GM12878 (cell line): ENCODE data around the gene CUL1. TPM values are rescaled to one million over a fixed set of nuclear protein-coding genes. Genes with fewer than 3 reads are reported as not detected.

Experiments used
- ATF7 ChIP-seq: fragments of 450-650 bp; IDR thresholded peaks from 2 replicates; pipeline ENCODE4 v1.6.1; 2016; ENCODE audit warnings: low read depth, mild to moderate bottlenecking
- BCL11A ChIP-seq: IDR thresholded peaks from 2 replicates; pipeline ENCODE4 v1.6.1; 2011; ENCODE audit warnings: low read depth, low read length
- CBFB ChIP-seq: IDR thresholded peaks from 2 replicates; pipeline ENCODE4 v1.6.1; 2016; ENCODE audit warnings: antibody characterized with exemption, low read depth
- CBX3 ChIP-seq: fragments of 200-600 bp; sonication (generic); IDR thresholded peaks from 2 replicates; pipeline ENCODE4 v1.6.1; 2016; ENCODE audit warnings: low read depth, borderline replicate concordance
- CUX1 ChIP-seq: IDR thresholded peaks from 2 replicates; pipeline ENCODE4 v1.6.1; 2012; ENCODE audit warnings: improper control_type of control experiment, low read depth, low read length; ENCODE audit not compliant: insufficient replicate concordance
- E2F8 ChIP-seq: fragments of 450-650 bp; IDR thresholded peaks from 2 replicates; pipeline ENCODE4 v1.6.1; 2018; ENCODE audit warnings: mild to moderate bottlenecking, low read depth, moderate library complexity; ENCODE audit not compliant: partially characterized antibody
- NFYA ChIP-seq: IDR thresholded peaks from 2 replicates; pipeline ENCODE4 v1.6.1; 2011; ENCODE audit warnings: low read depth, mild to moderate bottlenecking, low read length, improper control_type of control experiment, borderline replicate concordance
- NFYB ChIP-seq: IDR thresholded peaks from 2 replicates; pipeline ENCODE4 v1.6.1; 2011; ENCODE audit warnings: low read depth, mild to moderate bottlenecking, low read length, improper control_type of control experiment, moderate library complexity; ENCODE audit not compliant: insufficient read depth
- RCOR1 ChIP-seq: conservative IDR thresholded peaks from 2 replicates; pipeline ENCODE4 v1.6.1; 2012; ENCODE audit warnings: low read depth, low read length, improper control_type of control experiment
- ZBTB4 ChIP-seq: fragments of 450-650 bp; formaldehyde crosslinking; IDR thresholded peaks from 2 replicates; pipeline ENCODE4 v1.4.0; 2022; ENCODE audit warnings: mild to moderate bottlenecking, moderate library complexity
- ZBTB40 ChIP-seq: fragments of 450-650 bp; IDR thresholded peaks from 2 replicates; pipeline ENCODE4 v1.6.1; 2016; ENCODE audit warnings: mild to moderate bottlenecking, moderate library complexity, borderline replicate concordance
- polyA plus RNA-seq, 11 experiments: library from polyadenylated mRNA; depleted of rRNA in 4 of 11; unstranded in 6 of 11; stranded (reverse) in 5 of 11; fragments of >200 nt; fragmentation: Nextera tagmentation in 4 of 11; fragmentation: Illumina TruSeq in 1 of 11; extraction: Ambion mirVana in 4 of 11; extraction: Trizol in 1 of 11; gene quantifications; 1 replicate in 1 of 11; 2 replicates in 10 of 11; pipeline versions ENCODE4 v1.2.1 to v1.2.3, GENCODE V29; 2011 to 2016; ENCODE audit warnings: inconsistent platforms in 2 of 11, missing spikeins in 2 of 11, low read depth in 1 of 11
- total RNA-seq, 4 experiments: library from RNA; depleted of rRNA in 3 of 4; stranded (reverse); fragments of >200 nt in 3 of 4; fragmentation: Illumina TruSeq in 1 of 4; extraction: Trizol in 1 of 4; gene quantifications; 2 replicates each; pipeline versions ENCODE4 v1.2.1 to v1.2.3, GENCODE V29; 2013 to 2021

CUL1 gene
- total and polyA plus RNA-seq, 10 of the 15 experiments (the other 5 are each of a cell fraction or from before 2014, with no cell fraction given): 13.3 to 63.9 (median 45.9) TPM

- no peak for TF ChIP-seq CUX1
- no peak for TF ChIP-seq RCOR1
- TF ChIP-seq BCL11A: no peak
- TF ChIP-seq CBFB: no peak
- no peak for TF ChIP-seq NFYB
- TF ChIP-seq E2F8: no peak
- no peak for TF ChIP-seq ATF7
- TF ChIP-seq NFYA: no peak
- no peak for TF ChIP-seq ZBTB4 (CRISPR knock-in tag)
- no peak for TF ChIP-seq ZBTB40
- TF ChIP-seq CBX3: no peak
These were observed 85.3 kb downstream of the CUL1 start (continued) for GRCh38 chr7:148783801-148784527.
